CD4-positive, alpha-beta T cell treated with Interferon alpha-2 for 1 hour (primary cell): ENCODE measurements around the gene NUP35.
"Not testable (repeated sequence)": the region's sequence is repeated elsewhere in the genome, so short reads cannot be mapped to it uniquely, and the experiment has no call there.

Experiments
- DNase-seq, 2 donors: peaks; one replicate each; pipeline ENCODE4 v3.0.0-alpha.2; 2020 to 2022

The NUP35 gene

GRCh38 chr2:183148955-183149354, 24.7 kb downstream of the NUP35 start:
- no peak for DNase-seq

- DNase-seq: no peak
Observed at GRCh38 chr2:183149489-183149888, 25.2 kb downstream of the NUP35 start.

- not testable (repeated sequence) for DNase-seq
Observed at GRCh38 chr2:183152280-183152679, 28.0 kb downstream of the NUP35 start.

GRCh38 chr2:183153967-183154366, 29.7 kb downstream of the NUP35 start:
- DNase-seq: no peak

GRCh38 chr2:183154772-183155171, 30.5 kb downstream of the NUP35 start:
- not testable (repeated sequence) for DNase-seq

- DNase-seq: no peak
Observed at GRCh38 chr2:183157131-183157530, 32.9 kb downstream of the NUP35 start.

GRCh38 chr2:183162362-183162761, 38.1 kb downstream of the NUP35 start:
- DNase-seq: no peak

- no peak for DNase-seq
Observed at GRCh38 chr2:183163821-183164649, 39.8 kb downstream of the NUP35 start.

GRCh38 chr2:183164650-183165015, 40.4 kb downstream of the NUP35 start:
- no peak for DNase-seq

GRCh38 chr2:183166210-183166609, 42.0 kb downstream of the NUP35 start:
- no peak for DNase-seq

- DNase-seq: not testable (repeated sequence)
Observed at GRCh38 chr2:183166976-183167375, 42.7 kb downstream of the NUP35 start.

GRCh38 chr2:183172220-183172887, 48.1 kb downstream of the NUP35 start:
- no peak for DNase-seq

GRCh38 chr2:183179156-183179555, 54.9 kb downstream of the NUP35 start:
- no peak for DNase-seq

GRCh38 chr2:183185534-183185933, 61.3 kb downstream of the NUP35 start:
- no peak for DNase-seq

GRCh38 chr2:183186296-183186695, 62.1 kb downstream of the NUP35 start:
- DNase-seq: no peak

GRCh38 chr2:183186766-183187165, 62.5 kb downstream of the NUP35 start:
- no peak for DNase-seq

GRCh38 chr2:183192343-183192742, 68.1 kb downstream of the NUP35 start:
- no peak for DNase-seq

GRCh38 chr2:183193904-183194303, 69.7 kb downstream of the NUP35 start:
- DNase-seq: no peak

GRCh38 chr2:183195397-183195796, 71.2 kb downstream of the NUP35 start:
- DNase-seq: no peak

GRCh38 chr2:183195998-183196409, 71.8 kb downstream of the NUP35 start:
- no peak for DNase-seq

GRCh38 chr2:183204397-183204796, 80.2 kb downstream of the NUP35 start:
- DNase-seq: no peak

GRCh38 chr2:183207110-183207509, 82.9 kb downstream of the NUP35 start:
- no peak for DNase-seq

GRCh38 chr2:183209395-183210028, 85.3 kb downstream of the NUP35 start:
- no peak for DNase-seq
